Anterior cingulate cortex (tissue), 58 donors: ENCODE measurements around the gene CMTM6.
"Not testable (repeated sequence)": the region's sequence is repeated elsewhere in the genome, so short reads cannot be mapped to it uniquely, and the experiment has no call there.

ENCODE experiments used
- DNase-seq, 58 donors: peaks; one replicate each; lab custom pipeline; 2025; lab: John Stamatoyannopoulos, UW

Gene CMTM6

GRCh38 chr3:32469151-32469874, 33.3 kb downstream of the CMTM6 start:
- no peak for DNase-seq

- DNase-seq = peak in 46 of 58 donors; percentile 5 to 71 (median 40)
These were observed 35.1 kb downstream of the CMTM6 start for GRCh38 chr3:32467333-32468070.

DNA sequence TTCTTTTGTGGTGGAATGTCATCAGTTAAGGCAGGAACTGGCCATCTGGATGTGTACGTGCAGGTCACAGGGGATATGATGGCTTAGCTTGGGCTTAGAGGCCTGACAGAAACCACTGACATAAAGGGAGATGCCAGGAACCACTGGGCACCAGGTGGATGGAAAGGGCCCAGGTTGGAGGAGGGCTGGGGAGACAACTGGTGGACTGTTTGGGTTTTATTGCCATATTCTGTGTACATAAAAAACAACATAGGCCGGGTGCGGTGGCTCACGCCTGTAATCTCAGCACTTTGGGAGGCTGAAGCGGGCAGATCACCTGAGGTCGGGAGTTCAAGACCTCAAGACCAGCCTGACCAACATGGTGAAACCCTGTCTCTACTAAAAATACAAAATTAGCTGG, 35.8 kb downstream of the CMTM6 start:
- DNase-seq = not testable (repeated sequence)

DNA sequence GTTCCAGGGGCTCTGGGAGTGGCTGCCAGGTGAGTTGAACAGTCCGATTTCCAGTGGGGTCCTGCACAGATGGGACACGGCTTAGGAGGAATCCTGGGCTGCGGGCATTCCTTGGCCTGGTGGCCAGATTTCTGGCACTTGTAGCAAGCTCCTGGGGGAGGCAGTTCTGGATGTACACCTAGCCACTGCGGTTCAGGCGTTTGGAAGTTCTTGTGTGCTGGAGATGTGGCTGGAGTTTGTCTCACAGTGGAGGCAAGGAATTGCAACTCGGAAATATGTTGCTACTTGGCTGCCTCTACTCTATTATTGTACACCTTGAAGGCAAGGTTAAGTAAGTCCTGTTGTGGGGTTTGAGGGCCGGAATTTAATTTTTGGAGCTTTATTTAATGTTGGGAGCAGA, 37.9 kb downstream of the CMTM6 start:
- not testable (repeated sequence) for DNase-seq

DNA sequence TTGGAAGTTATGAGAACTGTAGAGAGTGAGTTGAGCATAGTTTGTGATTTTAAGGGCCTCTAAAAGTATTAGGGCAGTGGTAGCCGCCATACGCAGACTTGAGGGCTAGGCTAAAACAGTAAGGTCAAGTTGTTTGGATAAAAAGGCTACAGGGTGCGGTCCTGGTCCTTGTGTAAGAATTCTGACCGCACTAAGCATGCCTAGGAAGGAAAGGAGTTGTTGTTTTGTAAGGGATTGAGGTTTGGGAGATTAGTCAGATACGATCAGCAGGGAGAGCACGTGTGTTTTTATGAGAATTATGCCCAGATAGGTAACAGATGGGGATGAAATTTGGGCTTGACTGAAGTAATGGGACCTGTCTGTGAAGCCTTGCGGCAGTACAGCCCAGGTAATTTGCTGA, 39.2 kb downstream of the CMTM6 start:
- DNase-seq = not testable (repeated sequence)

DNA sequence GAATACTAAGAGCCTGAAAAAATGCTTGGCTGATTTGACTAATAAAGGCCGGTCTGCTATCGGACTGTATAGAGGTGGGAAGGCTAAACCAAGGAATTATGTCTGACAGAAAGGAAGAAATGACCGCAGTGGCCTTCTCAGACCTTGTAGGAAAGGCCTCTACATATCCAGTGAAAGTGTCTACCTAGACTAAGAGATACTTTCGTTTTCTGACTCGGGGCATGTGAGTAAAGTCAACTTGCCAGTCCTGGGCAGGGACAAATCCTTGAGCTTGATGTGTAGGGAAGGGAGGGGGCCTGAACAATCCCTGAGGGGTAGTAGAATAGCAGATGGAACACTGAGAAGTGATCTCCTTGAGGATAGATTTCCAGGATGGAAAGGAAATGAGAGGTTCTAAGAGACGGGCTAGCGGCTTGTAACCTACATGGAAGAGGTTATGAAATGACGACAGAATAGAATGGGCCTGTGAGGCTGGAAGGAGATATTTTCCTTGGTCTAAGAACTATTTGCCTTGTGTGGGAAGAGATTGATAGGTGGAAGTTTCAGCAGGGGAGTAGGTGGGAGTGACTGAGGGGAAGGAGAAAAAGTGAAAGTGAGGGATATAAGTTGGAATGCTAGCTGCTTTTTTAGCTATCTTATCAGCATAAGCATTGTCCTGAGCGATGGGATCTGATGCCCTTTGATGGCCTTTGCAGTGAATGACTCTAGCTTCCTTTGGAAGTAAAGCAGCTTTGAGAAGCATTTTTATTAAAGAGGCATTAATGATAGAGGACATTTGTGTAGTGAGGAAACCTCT, 40.3 kb downstream of the CMTM6 start:
- DNase-seq = not testable (repeated sequence)

- DNase-seq = not testable (repeated sequence)
These were observed 41.7 kb downstream of the CMTM6 start for GRCh38 chr3:32460817-32461496.

- no peak for DNase-seq
These were observed 42.5 kb downstream of the CMTM6 start for GRCh38 chr3:32460031-32460749.

GRCh38 chr3:32459450-32459849, 43.2 kb downstream of the CMTM6 start:
- no peak for DNase-seq

GRCh38 chr3:32457971-32458471, 44.6 kb downstream of the CMTM6 start:
- DNase-seq = no peak

GRCh38 chr3:32456429-32457130, 46.1 kb downstream of the CMTM6 start:
- DNase-seq = no peak

DNA sequence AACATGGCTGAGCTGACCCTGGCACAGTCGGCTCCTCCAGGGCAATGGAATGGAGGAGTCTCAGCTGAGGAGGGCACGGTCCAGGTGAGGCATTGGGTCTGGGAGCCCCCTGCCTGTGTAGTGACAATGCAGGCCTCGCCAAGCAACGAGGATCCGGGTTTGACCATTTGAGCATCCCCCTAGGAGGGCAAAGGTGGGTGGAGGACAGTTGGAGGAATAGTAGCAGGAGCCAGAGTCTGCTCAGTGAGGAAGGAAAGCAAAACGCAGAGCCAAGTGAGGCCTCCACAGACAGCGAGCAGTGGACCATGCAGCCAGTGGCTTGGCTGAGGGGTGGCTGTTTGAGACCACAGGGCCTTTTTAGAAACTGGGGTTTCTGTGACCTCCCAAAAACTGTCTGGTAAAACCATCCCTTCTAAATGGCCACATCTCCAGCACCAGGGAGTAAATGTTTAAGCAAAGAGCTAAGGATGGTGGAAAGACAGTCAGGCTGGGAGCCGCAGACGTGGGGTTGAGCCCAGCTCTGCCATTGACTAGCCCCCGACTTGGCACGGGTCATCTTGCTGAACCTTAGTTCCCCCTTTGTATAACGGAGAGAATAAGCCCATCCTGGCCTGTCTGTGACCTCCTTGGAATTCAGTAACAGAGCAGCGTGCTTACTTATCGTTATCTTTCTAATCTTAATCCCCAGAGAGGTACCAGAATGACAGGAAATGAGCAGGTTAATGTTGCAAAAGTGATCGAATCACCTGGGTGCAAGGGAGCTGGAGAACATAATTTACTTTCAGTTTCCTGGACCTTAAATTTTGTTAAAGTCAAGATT, 46.8 kb downstream of the CMTM6 start:
- DNase-seq = no peak

GRCh38 chr3:32454731-32455608, 47.7 kb downstream of the CMTM6 start:
- DNase-seq = no peak

- DNase-seq = no peak
These were observed 48.5 kb downstream of the CMTM6 start for GRCh38 chr3:32454111-32454510.

GRCh38 chr3:32453346-32453745, 49.3 kb downstream of the CMTM6 start:
- no peak for DNase-seq

GRCh38 chr3:32452009-32452408, 50.6 kb downstream of the CMTM6 start:
- no peak for DNase-seq

- DNase-seq = no peak
These were observed 51.5 kb downstream of the CMTM6 start for GRCh38 chr3:32450992-32451659.
